HepG2 (cell line): ENCODE data around the gene NISCH. TPM values are rescaled to one million over a fixed set of nuclear protein-coding genes. Genes with fewer than 3 reads are reported as not detected.

Source experiments
- AGO2 ChIP-seq: fragments of 200-400 bp; formaldehyde crosslinking; optimal IDR thresholded peaks from 2 replicates; pipeline ENCODE3; 2017; ENCODE audit warnings: mild to moderate bottlenecking, low read depth, low read length, moderate library complexity
- DR1 ChIP-seq: sonication (generic); formaldehyde crosslinking; IDR thresholded peaks from 2 replicates; pipeline ENCODE4 v1.8.0; 2021; ENCODE audit warnings: mild to moderate bottlenecking, missing genetic modification reagents, inconsistent platforms
- GATAD1 ChIP-seq: IDR thresholded peaks from 2 replicates; pipeline ENCODE4 v1.6.1; 2016; ENCODE audit warnings: missing genetic modification reagents, missing compliant biosample characterization
- HMGA1 ChIP-seq: sonication (generic); formaldehyde crosslinking; conservative IDR thresholded peaks from 2 replicates; pipeline ENCODE4 v1.4.0; 2020; ENCODE audit warnings: missing genetic modification reagents
- KDM6A ChIP-seq: IDR thresholded peaks from 2 replicates; pipeline ENCODE4 v1.6.1; 2016; ENCODE audit warnings: low read depth
- NAIF1 ChIP-seq: sonication (generic); formaldehyde crosslinking; IDR thresholded peaks from 2 replicates; pipeline ENCODE4 v1.5.0; 2020; ENCODE audit warnings: mild to moderate bottlenecking, missing genetic modification reagents, borderline replicate concordance
- SATB2 ChIP-seq: sonication (generic); formaldehyde crosslinking; IDR thresholded peaks from 2 replicates; pipeline ENCODE4 v1.5.0; 2020; ENCODE audit warnings: missing genetic modification reagents
- SNAPC2 ChIP-seq: sonication (generic); formaldehyde crosslinking; IDR thresholded peaks from 2 replicates; pipeline ENCODE4 v1.8.1; 2022; ENCODE audit warnings: mild to moderate bottlenecking, missing genetic modification reagents
- SOX13 ChIP-seq, 3 experiments: fragments of 450-650 bp in 1 of 3; sonication (generic) in 1 of 3; formaldehyde crosslinking in 1 of 3; IDR thresholded peaks in 2 of 3; conservative IDR thresholded peaks in 1 of 3; 2 replicates each; pipeline versions ENCODE4 v1.5.0 to v1.6.1; 2016 to 2020; ENCODE audit warnings: antibody characterized with exemption in 1 of 3, mild to moderate bottlenecking in 1 of 3, missing compliant biosample characterization in 1 of 3, missing genetic modification reagents in 1 of 3, moderate library complexity in 1 of 3
- SRSF9 ChIP-seq: fragments of 200-400 bp; formaldehyde crosslinking; IDR thresholded peaks from 2 replicates; pipeline ENCODE4 v1.6.1; 2018; ENCODE audit warnings: borderline replicate concordance, mild to moderate bottlenecking, low read depth, low read length; ENCODE audit not compliant: insufficient read depth, poor library complexity, severe bottlenecking
- TAF15 ChIP-seq: fragments of 200-400 bp; formaldehyde crosslinking; IDR thresholded peaks from one replicate; pipeline ENCODE4 v1.6.1; 2018; ENCODE audit warnings: mild to moderate bottlenecking, low read depth, low read length; ENCODE audit not compliant: poor library complexity, severe bottlenecking
- TEAD2 ChIP-seq: sonication (generic); formaldehyde crosslinking; IDR thresholded peaks from 2 replicates; pipeline ENCODE4 v1.9.0; 2021; ENCODE audit warnings: missing genetic modification reagents
- ZNF276 ChIP-seq: sonication (generic); formaldehyde crosslinking; IDR thresholded peaks from 2 replicates; pipeline ENCODE4 v1.4.0; 2020; ENCODE audit warnings: mild to moderate bottlenecking, low read depth, missing genetic modification reagents
- ZNF318 ChIP-seq: sonication (generic); formaldehyde crosslinking; IDR thresholded peaks from 2 replicates; pipeline ENCODE4 v1.4.0; 2020; ENCODE audit warnings: mild to moderate bottlenecking, missing genetic modification reagents
- ZNF547 ChIP-seq: sonication (generic); formaldehyde crosslinking; IDR thresholded peaks from 2 replicates; pipeline ENCODE4 v1.5.1; 2020; ENCODE audit warnings: mild to moderate bottlenecking, missing genetic modification reagents
- ZNF572 ChIP-seq: sonication (generic); formaldehyde crosslinking; IDR thresholded peaks from 2 replicates; pipeline ENCODE4 v1.5.1; 2020; ENCODE audit warnings: mild to moderate bottlenecking, missing genetic modification reagents
- polyA plus RNA-seq, 8 experiments: library from polyadenylated mRNA; depleted of rRNA in 3 of 8; stranded (reverse) in 7 of 8; unstranded in 1 of 8; fragments of >200 nt; fragmentation: Illumina TruSeq in 4 of 8; extraction: Trizol in 4 of 8; gene quantifications; 2 replicates each; pipeline versions ENCODE4 v1.2.1 to v1.2.3, GENCODE V29; 2011 to 2016; ENCODE audit warnings: low read depth in 4 of 8, missing spikeins in 1 of 8, mixed read lengths in 1 of 8; ENCODE audit not compliant: insufficient read depth in 1 of 8
- total RNA-seq, 5 experiments: library from RNA; depleted of rRNA; stranded (reverse); fragments of >200 nt; fragmentation: Illumina TruSeq; extraction: Trizol; gene quantifications; 2 replicates each; pipeline ENCODE4 v1.2.3, GENCODE V29; 2016; ENCODE audit warnings: low read depth in 1 of 5
- TF ChIP-seq, protein P1 (sequence below): sonication (generic); formaldehyde crosslinking; IDR thresholded peaks from 2 replicates; pipeline ENCODE4 v1.8.1; 2023; ENCODE audit warnings: mild to moderate bottlenecking, moderate library complexity, missing genetic modification reagents

NISCH gene
- total and polyA plus RNA-seq, 2 of the 13 experiments (the other 11 are each of a cell fraction or from before 2014, with no cell fraction given): 27.0 to 47.6 TPM

DNA sequence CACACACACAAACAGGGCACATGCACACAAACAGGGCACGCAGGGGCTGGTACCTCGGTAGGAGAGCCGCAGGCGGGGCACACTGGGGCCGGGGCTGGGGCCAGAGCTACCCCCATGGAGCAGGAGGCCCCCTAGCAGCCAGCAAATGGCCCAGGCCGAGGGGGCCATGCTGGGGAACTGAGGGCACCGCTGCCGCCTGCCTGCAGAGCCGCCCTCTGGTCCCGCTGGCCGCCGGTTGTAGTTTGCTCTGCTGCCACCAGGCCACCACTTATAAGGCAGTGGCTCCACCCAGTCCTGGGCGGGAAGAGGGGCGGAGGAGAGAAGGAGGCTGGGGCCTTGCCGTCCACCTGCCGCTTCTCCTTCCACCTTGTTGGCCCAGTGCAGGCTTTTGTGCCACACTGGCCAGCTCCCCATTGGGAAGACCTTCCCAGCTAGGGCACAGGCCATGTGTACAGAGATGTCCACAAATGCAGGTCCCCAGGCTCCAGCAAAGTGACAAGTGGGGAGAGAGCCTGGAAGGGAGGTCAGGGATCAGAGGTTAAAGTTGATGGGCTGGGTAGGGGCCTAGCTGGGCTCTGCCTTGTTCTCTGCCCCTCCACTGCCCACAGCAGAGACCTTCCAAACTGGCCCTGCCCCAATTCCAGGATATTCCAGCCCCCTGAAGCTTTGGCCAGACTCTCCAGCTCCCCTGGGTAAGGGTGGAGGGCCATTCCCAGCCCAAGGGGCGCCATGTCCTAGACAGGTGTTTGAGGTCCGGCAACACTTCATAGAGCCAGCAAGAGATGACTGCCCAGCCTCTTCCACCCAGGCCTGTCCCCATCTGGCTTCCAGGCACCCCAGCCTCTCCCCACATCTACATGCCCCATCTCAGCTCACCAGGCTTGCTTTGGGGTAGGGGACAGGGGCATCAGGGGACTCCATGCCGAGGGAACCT, 10.3 kb upstream of the NISCH start, which contains the start of gene SEMA3G (continued):
- TF ChIP-seq ZNF318 (no peak), SOX13 (IDR thresholded peaks at IDR 0.05) (no peak), SOX13 (CRISPR knock-in tag; conservative IDR thresholded peaks at IDR 0.05 in 1 of 2, IDR thresholded peaks at IDR 0.05 in 1 of 2) (peak in 1 of 2 experiments; percentile 61; a peak in 2 of 4 replicates), DR1 (CRISPR knock-in tag) (peak; percentile 97), ZNF547 (no peak), SRSF9 (no peak), SNAPC2 (CRISPR knock-in tag) (no peak), NAIF1 (no peak), SATB2 (no peak), ZNF572 (peak; percentile 14; the same call in 1 of the 2 replicates), AGO2 (peak; percentile 40), TAF15 (no peak), KDM6A (CRISPR knock-in tag) (no peak), ZNF276 (CRISPR knock-in tag) (no peak; the same call in 1 of the 2 replicates), HMGA1 (no peak), TEAD2 (CRISPR knock-in tag) (no peak), GATAD1 (CRISPR knock-in tag) (peak; percentile 33; the same call in 1 of the 2 replicates)
- TF ChIP-seq, protein P1, sequence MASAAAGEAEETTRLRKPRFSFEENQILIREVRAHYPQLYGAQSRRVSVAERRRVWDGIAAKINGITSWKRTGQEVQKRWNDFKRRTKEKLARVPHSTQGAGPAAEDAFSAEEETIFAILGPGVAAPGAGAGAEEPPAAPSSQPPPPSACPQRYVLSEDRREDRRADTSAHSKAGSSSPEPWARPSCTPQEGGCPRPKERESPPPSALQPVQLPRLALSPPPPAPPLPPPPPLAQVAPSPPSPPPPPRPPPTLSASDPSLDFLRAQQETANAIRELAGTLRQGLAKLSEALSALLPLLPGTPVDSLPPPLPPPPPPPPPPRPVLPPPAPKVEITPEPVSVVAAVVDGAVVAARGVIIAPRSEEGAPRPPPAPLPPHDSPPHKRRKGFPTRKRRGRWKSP (CRISPR knock-in tag): no peak
